Keratinocyte (primary cell): ENCODE data around the gene PIGH. TPM values are rescaled to one million over a fixed set of nuclear protein-coding genes. Genes with fewer than 3 reads are reported as not detected.

Source experiments
- DNase-seq: peaks from one replicate; pipeline ENCODE4 v3.0.0-alpha.2; 2011; ENCODE audit warnings: low read depth, missing footprints, low spot score
- FAIRE-seq: peaks from 2 replicates; lab custom pipeline; 2011; peaks lifted over from hg19 to GRCh38; lab: Jason Lieb, UNC
- H2AFZ ChIP-seq: 2 replicates; pipeline ENCODE4 v1.6.0; 2012; ENCODE audit warnings: low read length, control low read depth, inconsistent platforms; ENCODE audit not compliant: control insufficient read depth
- H3K27ac ChIP-seq: 2 replicates; pipeline ENCODE4 v1.5.1; 2011; ENCODE audit warnings: low read length; ENCODE audit not compliant: control insufficient read depth, insufficient read depth
- H3K27me3 ChIP-seq: 3 replicates; pipeline ENCODE4 v1.6.0; 2011; ENCODE audit warnings: low read length; ENCODE audit not compliant: control insufficient read depth, insufficient read depth; ENCODE audit errors: extremely low read depth
- H3K36me3 ChIP-seq, 2 experiments: 2 replicates in 1 of 2; 3 replicates in 1 of 2; pipeline ENCODE4 v1.5.1; 2011; ENCODE audit warnings: low read length in 2 of 2, mild to moderate bottlenecking in 1 of 2; ENCODE audit not compliant: control insufficient read depth in 2 of 2, insufficient read depth in 2 of 2; ENCODE audit errors: extremely low read depth in 1 of 2
- H3K4me1 ChIP-seq: 3 replicates; pipeline ENCODE4 v1.5.1; 2011; ENCODE audit warnings: low read length; ENCODE audit not compliant: control insufficient read depth, insufficient read depth; ENCODE audit errors: extremely low read depth
- H3K4me2 ChIP-seq: 3 replicates; pipeline ENCODE4 v1.6.0; 2011; ENCODE audit warnings: low read depth, low read length; ENCODE audit not compliant: control insufficient read depth, insufficient read depth; ENCODE audit errors: extremely low read depth
- H3K4me3 ChIP-seq, 3 experiments: fragments of 200-600 bp in 1 of 3; sonication (generic) in 1 of 3; 2 replicates in 2 of 3; 3 replicates in 1 of 3; pipeline ENCODE4 v1.5.1; 2011 to 2016; ENCODE audit warnings: low read length in 3 of 3, mild to moderate bottlenecking in 3 of 3, control low read depth in 2 of 3, inconsistent platforms in 1 of 3, low read depth in 1 of 3, mixed read lengths in 1 of 3, mixed run types in 1 of 3, moderate library complexity in 1 of 3; ENCODE audit not compliant: control insufficient read depth in 2 of 3, insufficient read depth in 2 of 3; ENCODE audit errors: extremely low read depth in 1 of 3
- H3K79me2 ChIP-seq: 2 replicates; pipeline ENCODE4 v1.6.0; 2012; ENCODE audit warnings: low read length; ENCODE audit not compliant: control insufficient read depth, insufficient read depth
- H3K9ac ChIP-seq: 3 replicates; pipeline ENCODE4 v1.6.0; 2011; ENCODE audit warnings: low read length; ENCODE audit not compliant: control insufficient read depth, insufficient read depth; ENCODE audit errors: extremely low read depth
- H3K9me1 ChIP-seq: 3 replicates; pipeline ENCODE4 v1.6.0; 2011; ENCODE audit warnings: low read length; ENCODE audit not compliant: control insufficient read depth, insufficient read depth; ENCODE audit errors: extremely low read depth
- H3K9me3 ChIP-seq: 2 replicates; pipeline ENCODE4 v1.5.1; 2012; ENCODE audit warnings: low read depth, low read length; ENCODE audit not compliant: control insufficient read depth
- H4K20me1 ChIP-seq: 3 replicates; pipeline ENCODE4 v1.6.0; 2011; ENCODE audit warnings: low read length; ENCODE audit not compliant: control insufficient read depth, insufficient read depth; ENCODE audit errors: extremely low read depth
- CTCF ChIP-seq, 3 experiments: IDR thresholded peaks in 1 of 3; conservative IDR thresholded peaks in 1 of 3; optimal IDR thresholded peaks in 1 of 3; 2 replicates in 2 of 3; 3 replicates in 1 of 3; pipeline versions ENCODE3 to v1.5.1; 2011; ENCODE audit warnings: low read length in 3 of 3, mild to moderate bottlenecking in 3 of 3, moderate library complexity in 2 of 3, control low read depth in 1 of 3, inconsistent platforms in 1 of 3; ENCODE audit not compliant: insufficient read depth in 2 of 3; ENCODE audit errors: extremely low read depth in 1 of 3
- EZH2 ChIP-seq: IDR thresholded peaks from one replicate; pipeline ENCODE4 v1.6.1; 2012; ENCODE audit warnings: inconsistent platforms, mild to moderate bottlenecking, low read length, moderate library complexity
- dilution Hi-C: fragments of 300-500 bp; cut with MboI; formaldehyde crosslinking; loops from one replicate; pipeline ENCODE4 v1.7.0; 2020; ENCODE audit warnings: low sequenced_read_pairs; ENCODE audit not compliant: extremely low pct_ligation_motif_present
- polyA plus RNA-seq, 5 experiments: library from polyadenylated mRNA; depleted of rRNA in 3 of 5; stranded (reverse) in 3 of 5; stranded (forward) in 1 of 5; unstranded in 1 of 5; fragments of >200 nt; gene quantifications; 1 replicate in 1 of 5; 2 replicates in 3 of 5; 3 replicates in 1 of 5; pipeline versions ENCODE4 v1.2.1 to v1.2.3, GENCODE V29; 2011 to 2012; ENCODE audit warnings: missing spikeins in 2 of 5, low read depth in 1 of 5, low replicate concordance in 1 of 5

The PIGH gene
- polyA plus RNA-seq, 1 donor (not counting 4 experiments of a cell fraction or from before 2014, with no cell fraction given), result 29.9 TPM

- no peaks in the 10 kb centered on the region for H3K9me3 ChIP-seq
- no peaks in the 10 kb centered on the region for H3K9me1 ChIP-seq
- FAIRE-seq (no peak), DNase-seq (no peak)
- TF ChIP-seq EZH2 (no peak), CTCF (optimal IDR thresholded peaks at IDR 0.05 in 1 of 3, IDR thresholded peaks at IDR 0.05 in 1 of 3, conservative IDR thresholded peaks at IDR 0.05 in 1 of 3; ENCODE audit: extremely low read depth in 1 of 3, insufficient read depth in 2 of 3, low read length in 3 of 3) (no peak)
- H3K79me2 ChIP-seq, result no peaks in the 10 kb centered on the region
- H3K4me2 ChIP-seq, result no peak overlapping the region
- H3K4me3 ChIP-seq, result no peak overlapping the region
- dilution Hi-C loops, result no loop called here
- no peak overlapping the region for H2AFZ ChIP-seq
- peaks cover 2% of the 10 kb centered on the region for H3K4me1 ChIP-seq
- no peaks in the 10 kb centered on the region for H3K27me3 ChIP-seq
- no peak overlapping the region for H3K9ac ChIP-seq
- H4K20me1 ChIP-seq, result no peaks in the 10 kb centered on the region
- peaks cover 2 to 11% of the 10 kb centered on the region in 2 experiments for H3K36me3 ChIP-seq
- no peak overlapping the region for H3K27ac ChIP-seq
Measured at GRCh38 chr14:67641480-67641879, 41.4 kb upstream of the PIGH start.

GRCh38 chr14:67638642-67639041 lies 38.6 kb upstream of the PIGH start:
- no peaks in the 10 kb centered on the region for H3K9me3 ChIP-seq
- peaks cover 0 to 3% of the 10 kb centered on the region in 2 experiments for H3K36me3 ChIP-seq
- no peak overlapping the region for H3K27ac ChIP-seq
- no peaks in the 10 kb centered on the region for H3K9me1 ChIP-seq
- H3K79me2 ChIP-seq, result no peaks in the 10 kb centered on the region
- H4K20me1 ChIP-seq, result no peaks in the 10 kb centered on the region
- dilution Hi-C loops, result no loop called here
- no peak overlapping the region for H3K4me2 ChIP-seq
- TF ChIP-seq EZH2 (no peak), CTCF (optimal IDR thresholded peaks at IDR 0.05 in 1 of 3, IDR thresholded peaks at IDR 0.05 in 1 of 3, conservative IDR thresholded peaks at IDR 0.05 in 1 of 3; ENCODE audit: extremely low read depth in 1 of 3, insufficient read depth in 2 of 3, low read length in 3 of 3) (no peak)
- no peak for DNase-seq
- H3K27me3 ChIP-seq, result no peaks in the 10 kb centered on the region
- no peak overlapping the region for H3K4me3 ChIP-seq
- H3K9ac ChIP-seq, result no peak overlapping the region
- no peak for FAIRE-seq
- H3K4me1 ChIP-seq, result peaks cover 9% of the 10 kb centered on the region
- H2AFZ ChIP-seq, result no peak overlapping the region
